Adrenal gland (tissue), 5 donors: ENCODE measurements around the gene HIP1R.

Experiments
- POLR2A ChIP-seq, 2 donors: fragments of 450-650 bp; IDR thresholded peaks; one replicate each; pipeline ENCODE4 v1.6.1; 2017; ENCODE audit warnings: antibody characterized with exemption in 2 of 2, mild to moderate bottlenecking in 2 of 2, moderate library complexity in 1 of 2
- TF ChIP-seq, protein P1 (sequence below), 6 experiments: fragments of 450-650 bp in 4 of 6; fragments of 200-600 bp in 2 of 6; sonication (generic) in 1 of 6; IDR thresholded peaks; 1 replicate in 5 of 6; 2 replicates in 1 of 6; pipeline versions ENCODE4 v1.5.1 to v1.8.0; 2016 to 2021; ENCODE audit warnings: antibody characterized with exemption in 6 of 6, mild to moderate bottlenecking in 2 of 6, moderate library complexity in 1 of 6
- donor health status: DM: no; HTN: no; CAD: no.

DNA sequence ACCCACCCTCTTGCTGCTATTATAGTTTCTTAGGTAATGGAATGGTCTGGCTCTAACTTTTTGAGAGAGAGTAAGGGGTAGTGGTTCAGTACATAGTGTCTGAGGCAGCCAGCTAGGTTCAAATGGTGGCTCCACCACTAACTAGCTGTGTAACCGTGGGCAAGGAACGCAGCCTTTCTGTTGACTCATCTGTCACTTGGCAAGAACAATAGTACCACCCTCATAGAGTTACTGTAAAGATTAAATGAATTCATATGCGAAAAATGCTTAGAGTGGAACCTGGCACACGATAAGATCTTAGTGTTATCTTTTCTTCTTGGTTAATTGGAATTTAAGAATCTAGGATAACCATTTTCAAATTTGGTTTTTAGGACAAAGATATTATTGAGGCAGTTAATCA, 46.9 kb upstream of the HIP1R start:
- TF ChIP-seq, protein P1, sequence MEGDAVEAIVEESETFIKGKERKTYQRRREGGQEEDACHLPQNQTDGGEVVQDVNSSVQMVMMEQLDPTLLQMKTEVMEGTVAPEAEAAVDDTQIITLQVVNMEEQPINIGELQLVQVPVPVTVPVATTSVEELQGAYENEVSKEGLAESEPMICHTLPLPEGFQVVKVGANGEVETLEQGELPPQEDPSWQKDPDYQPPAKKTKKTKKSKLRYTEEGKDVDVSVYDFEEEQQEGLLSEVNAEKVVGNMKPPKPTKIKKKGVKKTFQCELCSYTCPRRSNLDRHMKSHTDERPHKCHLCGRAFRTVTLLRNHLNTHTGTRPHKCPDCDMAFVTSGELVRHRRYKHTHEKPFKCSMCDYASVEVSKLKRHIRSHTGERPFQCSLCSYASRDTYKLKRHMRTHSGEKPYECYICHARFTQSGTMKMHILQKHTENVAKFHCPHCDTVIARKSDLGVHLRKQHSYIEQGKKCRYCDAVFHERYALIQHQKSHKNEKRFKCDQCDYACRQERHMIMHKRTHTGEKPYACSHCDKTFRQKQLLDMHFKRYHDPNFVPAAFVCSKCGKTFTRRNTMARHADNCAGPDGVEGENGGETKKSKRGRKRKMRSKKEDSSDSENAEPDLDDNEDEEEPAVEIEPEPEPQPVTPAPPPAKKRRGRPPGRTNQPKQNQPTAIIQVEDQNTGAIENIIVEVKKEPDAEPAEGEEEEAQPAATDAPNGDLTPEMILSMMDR (IDR thresholded peaks at IDR 0.05) = no peak
- TF ChIP-seq POLR2A (IDR thresholded peaks at IDR 0.05) = no peak
